GDM1 (cell line): Measurements from ENCODE around the gene RSPH4A.
"Not testable (repeated sequence)": the region's sequence is repeated elsewhere in the genome, so short reads cannot be mapped to it uniquely, and the experiment has no call there.

ENCODE experiments used
- DNase-seq: peaks from one replicate; lab custom pipeline; 2025; lab: John Stamatoyannopoulos, UW

The RSPH4A gene

GRCh38 chr6:116615937-116616736, at the start of gene RSPH4A:
TSS of gene RSPH4A (plus strand) at chr6:116616479. CDS start at chr6:116616624, 145 bp downstream.
- peak; percentile 84 for DNase-seq

- no peak for DNase-seq
These were observed 48.2 kb upstream of the RSPH4A start for GRCh38 chr6:116568111-116568510.

- peak; percentile 7 for DNase-seq
These were observed 47.2 kb upstream of the RSPH4A start for GRCh38 chr6:116568821-116569755.

GRCh38 chr6:116570856-116571682, 45.2 kb upstream of the RSPH4A start, which contains the start of gene RWDD1:
TSS of gene RWDD1 (plus strand) at chr6:116571504. CDS start at chr6:116571583, 79 bp downstream.
- DNase-seq = peak; percentile 99

GRCh38 chr6:116571683-116572000, 44.6 kb upstream of the RSPH4A start:
- no peak for DNase-seq

GRCh38 chr6:116572162-116572561, 44.1 kb upstream of the RSPH4A start:
- no peak for DNase-seq

GRCh38 chr6:116575227-116575626, 41.1 kb upstream of the RSPH4A start:
- no peak for DNase-seq

GRCh38 chr6:116577486-116577885, 38.8 kb upstream of the RSPH4A start:
- DNase-seq = no peak

- no peak for DNase-seq
These were observed 37.9 kb upstream of the RSPH4A start for GRCh38 chr6:116578335-116578734.

- DNase-seq = no peak
These were observed 37.1 kb upstream of the RSPH4A start for GRCh38 chr6:116579143-116579542.

GRCh38 chr6:116580198-116580597, 36.1 kb upstream of the RSPH4A start:
- DNase-seq = no peak

GRCh38 chr6:116586276-116586675, 30.0 kb upstream of the RSPH4A start:
- no peak for DNase-seq

GRCh38 chr6:116586738-116587137, 29.5 kb upstream of the RSPH4A start:
- DNase-seq = no peak

- no peak for DNase-seq
These were observed 21.0 kb upstream of the RSPH4A start for GRCh38 chr6:116595247-116595646.

- no peak for DNase-seq
These were observed 19.5 kb upstream of the RSPH4A start for GRCh38 chr6:116596815-116597214.

GRCh38 chr6:116603916-116604315, 12.4 kb upstream of the RSPH4A start:
- not testable (repeated sequence) for DNase-seq

GRCh38 chr6:116604868-116605267, 11.4 kb upstream of the RSPH4A start:
- DNase-seq = not testable (repeated sequence)

- DNase-seq = no peak
These were observed 10.3 kb upstream of the RSPH4A start for GRCh38 chr6:116605935-116606334.

- no peak for DNase-seq
These were observed 5.2 kb upstream of the RSPH4A start for GRCh38 chr6:116611056-116611455.

GRCh38 chr6:116616737-116617053, 416 bp downstream of the RSPH4A start:
- DNase-seq = no peak

- no peak for DNase-seq
These were observed 7.9 kb downstream of the RSPH4A start for GRCh38 chr6:116624036-116624805.
